Activated B cell treated with CpG ODN at 0.5 μM for 24 hours (primary cell): ENCODE results near the gene SDK2. TPM values are rescaled to one million over a fixed set of nuclear protein-coding genes. Genes with fewer than 3 reads are reported as not detected.

Experiments
- ATAC-seq: fragments of 200-7000 bp; cut with Tn5 transposase; one replicate; pipeline ENCODE4 v1.10.0; 2021; ENCODE audit warnings: low read depth, mild to moderate bottlenecking, moderate library complexity
- CTCF ChIA-PET: fragments of 350-600 bp; sonication (Branson Sonifier 250); formaldehyde crosslinking; loops from one replicate; lab custom pipeline; 2021; ENCODE audit warnings: antibody characterized with exemption; lab: Charles Lee
- POLR2A ChIA-PET: fragments of 350-600 bp; sonication (Branson Sonifier 250); formaldehyde crosslinking; loops from one replicate; lab custom pipeline; 2021; ENCODE audit warnings: antibody characterized with exemption; lab: Charles Lee
- DNase-seq: peaks from one replicate; pipeline ENCODE4 v3.0.0; 2022
- H3K27ac Mint-ChIP-seq: one replicate; pipeline ENCODE4 v1.8.0; 2020; ENCODE audit warnings: mixed read lengths
- H3K27me3 Mint-ChIP-seq: one replicate; pipeline ENCODE4 v1.8.0; 2021; ENCODE audit warnings: mixed read lengths
- H3K36me3 Mint-ChIP-seq: one replicate; pipeline ENCODE4 v1.8.0; 2021; ENCODE audit warnings: low read depth, mixed read lengths
- H3K4me1 Mint-ChIP-seq: one replicate; pipeline ENCODE4 v1.8.0; 2021; ENCODE audit warnings: mixed read lengths
- H3K4me3 Mint-ChIP-seq: one replicate; pipeline ENCODE4 v1.8.0; 2020; ENCODE audit warnings: mild to moderate bottlenecking, mixed read lengths
- H3K9me3 Mint-ChIP-seq: one replicate; pipeline ENCODE4 v1.8.0; 2020; ENCODE audit warnings: mixed read lengths
- intact Hi-C: fragments of 100-400 bp; cut with micrococcal nuclease; formaldehyde crosslinking; loops from one replicate; pipeline ENCODE4 v1.15.1; 2024
- total RNA-seq: library from RNA; stranded (reverse); gene quantifications from 2 replicates; pipeline ENCODE4 v1.2.3, GENCODE V29; 2022
- TF ChIP-seq, protein P1 (sequence below): fragments of 200-600 bp; IDR thresholded peaks from one replicate; pipeline ENCODE4 v1.8.0; 2022; ENCODE audit warnings: antibody characterized with exemption, mild to moderate bottlenecking

Gene SDK2
- total RNA-seq, 1 donor from 2014 or later, result 2.5 TPM

DNA sequence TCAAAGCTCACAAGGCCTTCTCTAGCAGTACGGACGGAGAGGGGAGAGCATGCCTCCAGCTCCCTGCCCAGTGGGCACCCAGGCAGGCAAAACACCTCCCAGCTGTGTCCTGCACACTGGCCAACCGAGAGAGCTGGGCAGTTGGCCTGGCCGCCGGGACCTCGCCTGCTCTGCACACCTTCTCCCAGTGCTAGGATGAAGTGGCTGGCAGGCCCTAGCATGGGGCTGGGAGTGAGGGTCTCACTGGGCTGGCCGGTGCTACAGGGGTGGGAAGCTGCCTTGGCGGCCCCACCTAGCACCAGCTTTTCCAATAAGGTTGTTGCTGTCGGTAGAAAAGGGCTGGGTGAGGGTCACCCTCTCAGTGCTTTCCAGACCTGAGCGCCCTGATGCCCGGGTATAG is 60.2 kb downstream of the SDK2 start:
- DNase-seq, result no peak
- Mint-ChIP-seq H3K27ac (no peak overlapping the region), H3K36me3 (no peaks in the 10 kb centered on the region), H3K4me3 (no peak overlapping the region), H3K9me3 (no peaks in the 10 kb centered on the region), H3K4me1 (peaks cover 57% of the 10 kb centered on the region), H3K27me3 (no peaks in the 10 kb centered on the region)
- ATAC-seq, result no peak
- ChIA-PET POLR2A (interaction anchor here (1.9 kb wide), 1 partner anchor 17 kb away, joined by 8 read pairs; no protein-coding TSS in a partner anchor), CTCF (interaction anchor here (2.5 kb wide), 1 partner anchor 62 kb away, joined by 14 read pairs; no protein-coding TSS in a partner anchor)
- intact Hi-C loops, result no loop called here
- TF ChIP-seq, protein P1, sequence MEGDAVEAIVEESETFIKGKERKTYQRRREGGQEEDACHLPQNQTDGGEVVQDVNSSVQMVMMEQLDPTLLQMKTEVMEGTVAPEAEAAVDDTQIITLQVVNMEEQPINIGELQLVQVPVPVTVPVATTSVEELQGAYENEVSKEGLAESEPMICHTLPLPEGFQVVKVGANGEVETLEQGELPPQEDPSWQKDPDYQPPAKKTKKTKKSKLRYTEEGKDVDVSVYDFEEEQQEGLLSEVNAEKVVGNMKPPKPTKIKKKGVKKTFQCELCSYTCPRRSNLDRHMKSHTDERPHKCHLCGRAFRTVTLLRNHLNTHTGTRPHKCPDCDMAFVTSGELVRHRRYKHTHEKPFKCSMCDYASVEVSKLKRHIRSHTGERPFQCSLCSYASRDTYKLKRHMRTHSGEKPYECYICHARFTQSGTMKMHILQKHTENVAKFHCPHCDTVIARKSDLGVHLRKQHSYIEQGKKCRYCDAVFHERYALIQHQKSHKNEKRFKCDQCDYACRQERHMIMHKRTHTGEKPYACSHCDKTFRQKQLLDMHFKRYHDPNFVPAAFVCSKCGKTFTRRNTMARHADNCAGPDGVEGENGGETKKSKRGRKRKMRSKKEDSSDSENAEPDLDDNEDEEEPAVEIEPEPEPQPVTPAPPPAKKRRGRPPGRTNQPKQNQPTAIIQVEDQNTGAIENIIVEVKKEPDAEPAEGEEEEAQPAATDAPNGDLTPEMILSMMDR, result no peak

DNA sequence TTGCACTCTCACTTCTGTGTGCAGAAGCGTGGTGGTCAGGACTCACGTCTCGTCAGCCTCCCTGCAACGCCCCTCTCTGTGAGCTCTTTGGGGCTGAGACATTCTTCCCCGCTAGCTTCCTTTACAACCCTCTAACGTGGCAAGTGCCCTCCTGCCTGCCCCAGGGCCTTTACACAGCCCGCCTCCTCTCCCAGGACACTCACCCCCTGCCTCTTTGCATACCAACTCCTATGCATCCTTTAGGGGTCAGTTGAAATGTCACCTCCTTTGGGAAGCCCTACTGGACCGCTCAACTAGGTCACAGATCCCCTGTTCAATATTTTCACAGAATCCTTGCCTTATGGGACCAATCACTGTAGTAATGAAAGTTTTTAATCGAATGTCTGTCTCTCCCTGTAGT is 61.4 kb downstream of the SDK2 start:
- CTCF ChIA-PET, result no interaction called here
- Mint-ChIP-seq H3K9me3 (no peaks in the 10 kb centered on the region), H3K36me3 (no peaks in the 10 kb centered on the region), H3K27ac (no peak overlapping the region), H3K27me3 (no peaks in the 10 kb centered on the region), H3K4me1 (peaks cover 57% of the 10 kb centered on the region), H3K4me3 (no peak overlapping the region)
- DNase-seq, result no peak
- intact Hi-C loops, result no loop called here
- POLR2A ChIA-PET, result no interaction called here
- TF ChIP-seq, protein P1, result no peak
- no peak for ATAC-seq

DNA sequence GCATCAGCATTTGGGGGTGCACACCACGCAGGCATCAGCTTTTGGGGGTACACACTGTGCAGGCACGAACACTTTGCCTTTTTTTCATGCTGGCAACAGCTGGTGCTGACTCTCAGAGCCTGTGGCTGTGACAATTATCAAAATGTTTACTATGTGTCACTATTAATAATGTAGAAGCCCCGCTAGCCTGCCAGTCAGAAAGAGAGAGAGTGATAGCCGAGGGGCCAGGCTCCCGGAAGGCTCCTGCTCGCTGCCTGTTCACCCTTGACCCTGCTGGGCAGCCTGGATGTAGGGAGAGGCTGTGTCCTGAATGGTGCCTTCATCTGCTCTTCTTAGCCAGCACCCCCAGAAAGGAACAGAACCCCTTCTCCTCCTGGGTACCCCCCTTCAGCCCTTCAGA is 61.9 kb downstream of the SDK2 start:
- CTCF ChIA-PET, result no interaction called here
- Mint-ChIP-seq H3K4me1 (peaks cover 57% of the 10 kb centered on the region), H3K27ac (no peak overlapping the region), H3K9me3 (no peaks in the 10 kb centered on the region), H3K36me3 (no peaks in the 10 kb centered on the region), H3K27me3 (no peaks in the 10 kb centered on the region), H3K4me3 (no peak overlapping the region)
- TF ChIP-seq, protein P1, result no peak
- ATAC-seq, result no peak
- no peak for DNase-seq
- POLR2A ChIA-PET, result no interaction called here
- intact Hi-C loops, result no loop called here

DNA sequence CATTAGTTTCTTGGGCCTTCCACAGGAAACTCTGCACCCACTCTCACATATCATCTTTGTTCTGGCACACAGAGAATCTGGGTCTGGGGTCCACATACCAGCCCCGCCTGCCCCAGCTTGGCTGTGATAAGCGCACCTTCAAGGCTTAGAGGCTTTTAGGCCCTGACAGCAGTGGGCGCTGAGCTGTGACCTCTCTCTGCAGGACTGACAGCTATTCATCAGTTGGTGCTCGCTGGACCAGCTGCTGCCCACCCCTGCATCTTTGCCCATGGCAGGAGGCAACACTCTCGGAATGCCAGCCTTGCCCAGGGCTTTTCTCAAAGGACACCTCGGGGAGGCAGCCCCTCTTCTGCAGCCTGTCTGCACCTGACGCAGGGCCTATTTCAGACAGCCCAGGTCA is 62.9 kb downstream of the SDK2 start:
- ATAC-seq (no peak), DNase-seq (no peak)
- no peaks in the 10 kb centered on the region for H3K9me3 Mint-ChIP-seq
- ChIA-PET POLR2A (interaction anchor here (2.1 kb wide), 1 partner anchor 10 kb away, joined by 6 read pairs; no protein-coding TSS in a partner anchor), CTCF (no interaction called here)
- peaks cover 57% of the 10 kb centered on the region for H3K4me1 Mint-ChIP-seq
- intact Hi-C loops, result no loop called here
- H3K27me3 Mint-ChIP-seq, result no peaks in the 10 kb centered on the region
- TF ChIP-seq, protein P1, result no peak
- no peaks in the 10 kb centered on the region for H3K36me3 Mint-ChIP-seq
- no peak overlapping the region for H3K4me3 Mint-ChIP-seq
- no peak overlapping the region for H3K27ac Mint-ChIP-seq

DNA sequence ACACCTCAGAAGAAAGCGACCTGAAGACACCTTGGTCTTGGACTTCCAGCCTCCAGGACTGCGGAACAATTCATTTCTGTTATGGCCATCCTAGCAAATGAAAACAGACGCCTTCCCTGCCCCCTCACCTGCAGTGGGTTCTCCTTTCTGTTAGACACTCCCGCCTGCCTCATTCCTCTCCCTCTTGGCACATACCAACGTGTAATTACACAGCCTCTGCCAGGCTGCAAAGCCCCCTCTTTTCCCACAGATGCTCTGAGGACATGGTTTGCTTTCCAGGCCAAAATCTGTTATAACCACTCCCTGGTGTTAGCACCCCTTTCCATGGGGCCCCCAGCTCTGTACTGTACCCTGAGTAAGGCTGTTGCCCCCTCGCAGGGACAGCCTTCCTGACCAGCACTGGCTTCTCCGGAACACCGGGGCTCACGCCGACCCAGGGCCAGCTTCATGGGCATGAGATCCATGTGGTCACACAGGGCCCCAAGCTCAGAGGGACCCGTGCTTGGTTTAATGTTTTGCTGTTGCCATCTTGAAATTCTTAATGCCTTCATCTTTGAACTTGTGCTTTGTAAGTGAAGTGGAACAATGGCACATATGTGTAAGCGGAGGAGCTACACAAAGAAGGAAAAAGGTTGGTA is 64.1 kb downstream of the SDK2 start:
- intact Hi-C loops, result no loop called here
- no peaks in the 10 kb centered on the region for H3K27me3 Mint-ChIP-seq
- ChIA-PET CTCF (interaction anchor here (1.2 kb wide), 1 partner anchor 15 kb away, joined by 3 read pairs; no protein-coding TSS in a partner anchor), POLR2A (interaction anchor here (2.1 kb wide), 1 partner anchor 11 kb away, joined by 6 read pairs; no protein-coding TSS in a partner anchor)
- TF ChIP-seq, protein P1, result no peak
- peaks cover 55% of the 10 kb centered on the region for H3K4me1 Mint-ChIP-seq
- H3K9me3 Mint-ChIP-seq, result no peaks in the 10 kb centered on the region
- ATAC-seq, result no peak
- no peak for DNase-seq
- H3K27ac Mint-ChIP-seq, result no peak overlapping the region
- H3K4me3 Mint-ChIP-seq, result no peak overlapping the region
- no peaks in the 10 kb centered on the region for H3K36me3 Mint-ChIP-seq
